ENCODE measurements around the gene CDK2AP2.
"Not testable (repeated sequence)": the region's sequence is repeated elsewhere in the genome, so short reads cannot be mapped to it uniquely, and the experiment has no call there.

The CDK2AP2 gene, protein sequence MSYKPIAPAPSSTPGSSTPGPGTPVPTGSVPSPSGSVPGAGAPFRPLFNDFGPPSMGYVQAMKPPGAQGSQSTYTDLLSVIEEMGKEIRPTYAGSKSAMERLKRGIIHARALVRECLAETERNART

GRCh38 chr11:67507864-67508485, at the start of gene CDK2AP2:
TSS of gene CDK2AP2 (minus strand) at chr11:67508162. CDS start at chr11:67508082, 80 bp downstream.
- DNase-seq, result peak; percentile 100

- no peak for DNase-seq
These were observed 48.3 kb upstream of the CDK2AP2 start for GRCh38 chr11:67556244-67556643.

- DNase-seq, result not testable (repeated sequence)
These were observed 43.7 kb upstream of the CDK2AP2 start for GRCh38 chr11:67551697-67552096.

DNA sequence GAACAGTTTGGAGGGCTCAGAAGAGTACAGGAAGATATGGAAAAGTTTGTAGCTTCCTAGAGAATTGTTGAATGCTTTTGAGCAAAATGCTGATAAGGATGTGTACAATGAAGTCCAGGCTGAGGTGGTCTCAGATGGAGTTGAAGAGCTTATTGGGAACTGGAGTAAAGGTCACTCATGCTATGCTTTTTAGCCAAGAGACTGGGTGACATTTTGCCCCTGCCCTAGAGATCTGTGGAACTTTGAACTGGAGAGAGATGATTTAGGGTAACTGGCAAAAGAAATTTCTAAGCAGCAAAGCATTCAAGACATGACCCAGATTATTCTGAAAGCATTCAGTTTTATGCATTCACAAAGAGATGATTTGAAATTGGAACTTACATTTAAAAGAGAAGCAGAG, 43.2 kb upstream of the CDK2AP2 start:
- DNase-seq, result no peak

GRCh38 chr11:67548555-67549110, 40.7 kb upstream of the CDK2AP2 start:
- DNase-seq, result no peak

GRCh38 chr11:67548112-67548511, 40.1 kb upstream of the CDK2AP2 start:
- DNase-seq, result not testable (repeated sequence)

DNA sequence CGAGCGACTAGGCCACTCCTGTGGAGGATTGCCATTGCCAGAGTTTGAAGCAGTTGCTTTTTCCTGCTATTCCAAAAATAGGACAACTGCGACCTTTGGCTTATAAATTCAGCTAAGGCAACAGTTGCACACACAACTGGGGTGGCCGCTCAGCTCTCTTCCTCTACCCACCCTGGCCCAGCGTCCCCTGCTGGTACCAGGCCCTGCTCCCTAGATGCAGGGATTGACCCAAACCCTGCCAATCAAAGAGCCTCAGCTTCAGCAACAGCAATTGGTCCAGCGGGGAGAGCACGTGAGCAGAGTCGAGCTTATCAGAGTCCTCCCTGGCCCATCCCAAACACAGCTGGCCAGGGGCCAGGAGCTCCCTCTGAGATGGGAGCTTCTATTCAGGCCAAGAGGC, 37.3 kb upstream of the CDK2AP2 start:
- no peak for DNase-seq

GRCh38 chr11:67544616-67545242, 36.8 kb upstream of the CDK2AP2 start:
- DNase-seq, result no peak

GRCh38 chr11:67543585-67543984, 35.6 kb upstream of the CDK2AP2 start:
- DNase-seq, result no peak

- DNase-seq, result no peak
These were observed 35.0 kb upstream of the CDK2AP2 start for GRCh38 chr11:67542971-67543370.

DNA sequence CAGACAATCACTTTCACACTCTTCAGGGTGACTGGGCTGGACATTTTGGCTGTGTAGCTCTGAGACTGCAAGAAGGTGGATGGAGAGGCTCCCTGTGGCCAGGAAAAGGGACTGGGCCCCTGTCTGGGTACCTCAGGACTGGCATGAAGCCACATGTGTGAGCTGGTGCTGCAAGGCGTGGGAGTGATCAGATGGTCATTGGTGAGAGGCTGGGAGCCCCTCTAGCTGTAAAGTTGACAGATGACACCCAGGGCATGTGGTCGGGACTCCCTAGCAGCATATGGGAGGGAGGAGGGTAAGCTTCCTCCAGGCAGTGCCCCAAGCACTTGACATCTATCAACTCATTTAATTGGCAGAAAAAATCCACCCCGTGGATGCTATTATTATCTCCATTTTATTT, 34.2 kb upstream of the CDK2AP2 start:
- no peak for DNase-seq

GRCh38 chr11:67541198-67541597, 33.2 kb upstream of the CDK2AP2 start:
- no peak for DNase-seq

DNA sequence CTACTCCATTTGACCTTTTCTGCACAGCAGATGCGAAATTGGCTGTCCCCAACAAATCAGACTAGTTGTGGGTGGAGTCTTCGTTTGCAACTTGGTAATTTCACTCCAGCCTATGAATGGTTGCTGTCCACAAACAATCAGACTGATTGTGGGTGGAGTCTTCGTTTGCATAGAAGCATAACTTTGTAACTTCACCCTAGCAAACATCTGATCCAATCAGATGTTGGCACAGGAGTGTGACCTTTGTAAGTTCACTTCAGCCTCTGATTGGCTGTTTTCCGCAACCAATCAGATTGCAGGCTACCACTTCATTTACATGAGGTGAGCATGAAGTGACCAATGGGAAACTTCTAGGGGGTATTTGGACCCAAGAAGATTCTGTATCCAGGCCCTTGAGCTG, 31.6 kb upstream of the CDK2AP2 start:
- DNase-seq, result no peak

GRCh38 chr11:67538823-67539505, 31.0 kb upstream of the CDK2AP2 start:
- DNase-seq, result no peak

- no peak for DNase-seq
These were observed 30.3 kb upstream of the CDK2AP2 start for GRCh38 chr11:67538306-67538705.

- DNase-seq, result no peak
These were observed 27.6 kb upstream of the CDK2AP2 start for GRCh38 chr11:67535561-67535960.

DNA sequence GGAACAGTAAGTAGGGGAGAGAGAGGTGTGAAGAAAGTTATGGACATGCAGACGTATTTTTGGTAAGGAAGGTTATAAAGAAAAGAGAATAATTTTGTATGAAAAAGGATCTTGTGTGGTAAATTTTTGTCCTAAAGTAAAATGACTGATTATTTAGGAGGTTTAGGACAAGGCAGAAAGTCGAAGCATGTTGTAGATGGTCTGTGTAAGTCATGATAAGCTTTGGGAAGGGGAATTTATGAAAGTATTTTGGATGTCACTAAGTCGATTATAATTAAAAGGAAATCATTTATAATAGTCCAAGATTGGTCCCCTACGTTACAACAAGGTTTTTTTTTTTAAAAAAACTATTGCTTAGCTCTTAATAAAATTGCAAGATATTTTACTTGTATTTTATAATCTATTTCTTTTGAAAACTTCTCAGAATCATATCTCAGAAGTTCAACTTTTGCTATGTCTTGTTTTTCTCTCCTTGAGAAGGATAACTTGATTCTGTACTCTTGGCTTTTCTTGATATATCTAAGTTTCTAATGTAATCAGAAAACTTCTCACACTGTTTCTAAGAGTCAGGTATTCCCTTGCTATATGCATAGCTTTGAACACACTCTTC, 26.2 kb upstream of the CDK2AP2 start:
- DNase-seq, result no peak

GRCh38 chr11:67532889-67533288, 24.9 kb upstream of the CDK2AP2 start:
- no peak for DNase-seq

- DNase-seq, result no peak
These were observed 22.3 kb upstream of the CDK2AP2 start for GRCh38 chr11:67530282-67530592.

GRCh38 chr11:67528376-67528775, 20.4 kb upstream of the CDK2AP2 start:
- DNase-seq, result no peak

GRCh38 chr11:67525275-67525976, 17.5 kb upstream of the CDK2AP2 start:
- DNase-seq, result no peak

GRCh38 chr11:67524480-67524808, 16.5 kb upstream of the CDK2AP2 start:
- DNase-seq, result no peak
